ENCODE data around the gene TAF3.

The TAF3 gene

DNA sequence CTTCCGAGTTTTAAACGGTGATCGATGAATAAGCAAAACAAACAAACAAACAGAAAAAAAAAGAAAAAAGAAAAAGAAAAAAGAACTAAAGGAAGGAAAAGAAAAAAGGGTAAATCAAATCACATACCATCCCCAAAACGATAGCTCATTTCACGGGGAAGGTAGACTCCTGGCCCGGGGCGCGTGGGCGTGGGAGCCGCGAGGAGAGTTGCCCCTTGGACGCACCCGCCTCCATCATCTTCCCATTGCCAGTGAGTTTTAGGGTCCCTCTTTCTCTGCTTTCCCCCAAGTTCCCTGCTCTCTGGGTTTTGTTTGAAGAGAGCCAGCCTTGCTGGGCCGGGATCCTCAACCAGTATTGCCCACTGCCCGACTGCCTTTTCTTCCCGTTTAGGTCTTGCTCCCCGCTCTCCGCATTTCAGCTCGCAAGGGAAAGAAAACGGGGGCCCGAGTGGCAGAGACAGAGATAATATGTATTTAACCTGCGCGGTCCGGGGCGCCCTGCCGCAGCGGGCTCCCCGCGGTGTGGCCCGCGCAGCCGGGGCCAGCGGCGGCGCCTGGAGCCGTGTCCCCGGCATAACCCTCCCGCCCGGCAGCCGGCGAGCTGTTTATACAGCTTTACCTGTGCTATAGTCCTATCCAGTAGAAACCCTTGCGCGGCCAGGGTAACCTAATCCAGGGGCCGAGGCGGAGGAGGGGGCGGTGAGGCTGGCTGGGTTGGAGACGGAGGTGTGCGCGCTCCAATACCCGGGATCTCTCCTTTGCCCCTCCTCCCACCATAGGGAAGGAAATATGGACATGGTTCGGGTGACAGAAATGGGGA lies 230.9 kb downstream of the TAF3 start:
- no peak overlapping the region for H3K14ac ChIP-seq (ENCODE audit: low read length)
- peak; percentile 32 for DNase-seq (ENCODE audit: low spot score)
- H3K4me3 ChIP-seq (ENCODE audit: low read length in 2 of 2): no peak overlapping the region
- H2BK12ac ChIP-seq (ENCODE audit: low read length): no peak overlapping the region
- peak overlapping the region; percentile 86 for H2AFZ ChIP-seq (ENCODE audit: low read length)
- H3K79me1 ChIP-seq (ENCODE audit: low read depth, low read length): no peaks in the 10 kb centered on the region
- no peak overlapping the region for H2BK5ac ChIP-seq (ENCODE audit: low read length)
- no peak overlapping the region for H3K9ac ChIP-seq (ENCODE audit: low read depth, low read length, poor library complexity)
- no peaks in the 10 kb centered on the region for H3K9me3 ChIP-seq (replicated peaks in 1 of 2; ENCODE audit: control insufficient read depth in 2 of 2, insufficient read depth in 1 of 2, low read depth in 1 of 2, low read length in 2 of 2)
- no peak overlapping the region for H2AK5ac ChIP-seq (ENCODE audit: low read depth, low read length)
- no peak overlapping the region for H2BK120ac ChIP-seq (ENCODE audit: low read depth, low read length)
- peaks cover 62 to 98% (median 94%) of the 10 kb centered on the region in 3 experiments for H3K27me3 ChIP-seq (ENCODE audit: control insufficient read depth in 3 of 3, insufficient read depth in 3 of 3, low read depth in 1 of 3, low read length in 3 of 3)
- no peak overlapping the region for H4K91ac ChIP-seq (ENCODE audit: low read depth, low read length, poor library complexity)
- H4K8ac ChIP-seq (ENCODE audit: low read depth, low read length): no peak overlapping the region
- no peak overlapping the region for H3K27ac ChIP-seq (replicated peaks; ENCODE audit: low read length)
- H3K4me2 ChIP-seq (ENCODE audit: insufficient read depth, low read length, poor library complexity, severe bottlenecking): peak overlapping the region; percentile 77
- no peak overlapping the region for H3K23ac ChIP-seq (ENCODE audit: low read depth, low read length, poor library complexity)
- no CpG with 5 or more reads among the region's 51 CpGs for WGBS, 2 donors (ENCODE audit: extremely low coverage in 2 of 2, insufficient read length in 2 of 2, insufficient replicate concordance in 1 of 2)
- peak overlapping the region; percentile 37 for H2BK15ac ChIP-seq (ENCODE audit: low read length)
- peaks cover 8 to 23% of the 10 kb centered on the region in 2 donors for H3K4me1 ChIP-seq (ENCODE audit: control insufficient read depth in 2 of 2, insufficient read depth in 1 of 2, low read depth in 1 of 2, low read length in 2 of 2)
- peak overlapping the region; percentile 8 for H3K18ac ChIP-seq (ENCODE audit: low read length)
- H3K36me3 ChIP-seq (replicated peaks in 1 of 2; ENCODE audit: control insufficient read depth in 2 of 2, insufficient read depth in 2 of 2, low read length in 2 of 2): no peaks in the 10 kb centered on the region
- no peak overlapping the region for H3K4ac ChIP-seq (ENCODE audit: low read length)

DNA sequence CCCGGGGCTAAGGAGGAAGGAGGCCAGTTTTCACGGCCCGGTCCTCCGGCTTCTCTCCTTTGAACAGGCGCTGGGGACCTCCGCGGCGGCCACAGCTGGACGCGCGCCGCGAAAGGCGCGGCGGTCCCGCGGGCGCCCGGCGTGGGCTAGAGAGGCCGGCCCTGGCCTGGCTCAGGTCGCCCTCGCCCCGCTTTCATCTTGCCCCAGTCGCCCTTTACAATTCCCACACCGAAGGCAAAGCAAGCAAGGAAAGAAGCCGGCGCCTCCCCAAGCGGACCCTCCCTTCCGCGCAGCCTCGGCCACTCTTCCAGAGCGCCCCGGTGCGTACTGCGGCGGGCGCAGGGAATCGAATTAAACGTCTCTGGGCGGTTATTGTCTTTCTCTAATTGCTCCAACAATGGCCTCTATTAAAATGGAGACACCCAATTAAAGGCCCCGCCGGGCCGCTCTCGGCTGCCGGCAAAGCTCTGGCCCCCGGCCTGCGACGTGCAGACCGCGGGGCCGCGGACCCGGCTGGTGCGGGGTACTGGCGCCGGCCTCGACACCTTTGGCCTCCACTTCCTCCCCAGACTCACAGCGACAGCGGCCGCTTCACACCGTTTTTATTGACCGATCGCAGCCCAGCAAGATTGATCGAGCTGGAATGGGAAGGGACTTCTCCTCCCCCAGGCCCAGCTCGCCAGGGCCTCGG lies 231.7 kb downstream of the TAF3 start:
- Histone ChIP-seq H2BK12ac (ENCODE audit: low read length) (no peak overlapping the region), H4K8ac (ENCODE audit: low read depth, low read length) (no peak overlapping the region), H2BK15ac (ENCODE audit: low read length) (peak overlapping the region; percentile 37), H3K9ac (ENCODE audit: low read depth, low read length, poor library complexity) (peak overlapping the region; percentile 21), H4K91ac (ENCODE audit: low read depth, low read length, poor library complexity) (no peak overlapping the region), H3K27me3 (ENCODE audit: control insufficient read depth in 3 of 3, insufficient read depth in 3 of 3, low read depth in 1 of 3, low read length in 3 of 3) (peaks cover 55 to 97% (median 93%) of the 10 kb centered on the region in 3 experiments), H3K23ac (ENCODE audit: low read depth, low read length, poor library complexity) (no peak overlapping the region), H3K14ac (ENCODE audit: low read length) (no peak overlapping the region), H3K4me1 (ENCODE audit: control insufficient read depth in 2 of 2, insufficient read depth in 1 of 2, low read depth in 1 of 2, low read length in 2 of 2) (peaks cover 12 to 19% of the 10 kb centered on the region in 2 donors), H2AFZ (ENCODE audit: low read length) (peak overlapping the region; percentile 86), H3K4me2 (ENCODE audit: insufficient read depth, low read length, poor library complexity, severe bottlenecking) (peak overlapping the region; percentile 77), H2AK5ac (ENCODE audit: low read depth, low read length) (no peak overlapping the region), H3K27ac (replicated peaks; ENCODE audit: low read length) (no peak overlapping the region), H3K4ac (ENCODE audit: low read length) (no peak overlapping the region), H2BK120ac (ENCODE audit: low read depth, low read length) (no peak overlapping the region), H3K79me1 (ENCODE audit: low read depth, low read length) (no peaks in the 10 kb centered on the region), H3K18ac (ENCODE audit: low read length) (peak overlapping the region; percentile 85), H3K4me3 (ENCODE audit: low read length in 2 of 2) (peak overlapping the region; percentile 6 to 9), H2BK5ac (ENCODE audit: low read length) (peak overlapping the region; percentile 39), H3K36me3 (replicated peaks in 1 of 2; ENCODE audit: control insufficient read depth in 2 of 2, insufficient read depth in 2 of 2, low read length in 2 of 2) (no peaks in the 10 kb centered on the region), H3K9me3 (replicated peaks in 1 of 2; ENCODE audit: control insufficient read depth in 2 of 2, insufficient read depth in 1 of 2, low read depth in 1 of 2, low read length in 2 of 2) (no peaks in the 10 kb centered on the region)
- no CpG with 5 or more reads among the region's 68 CpGs for WGBS, 2 donors (ENCODE audit: extremely low coverage in 2 of 2, insufficient read length in 2 of 2, insufficient replicate concordance in 1 of 2)
- DNase-seq (ENCODE audit: low spot score): peak; percentile 58

DNA sequence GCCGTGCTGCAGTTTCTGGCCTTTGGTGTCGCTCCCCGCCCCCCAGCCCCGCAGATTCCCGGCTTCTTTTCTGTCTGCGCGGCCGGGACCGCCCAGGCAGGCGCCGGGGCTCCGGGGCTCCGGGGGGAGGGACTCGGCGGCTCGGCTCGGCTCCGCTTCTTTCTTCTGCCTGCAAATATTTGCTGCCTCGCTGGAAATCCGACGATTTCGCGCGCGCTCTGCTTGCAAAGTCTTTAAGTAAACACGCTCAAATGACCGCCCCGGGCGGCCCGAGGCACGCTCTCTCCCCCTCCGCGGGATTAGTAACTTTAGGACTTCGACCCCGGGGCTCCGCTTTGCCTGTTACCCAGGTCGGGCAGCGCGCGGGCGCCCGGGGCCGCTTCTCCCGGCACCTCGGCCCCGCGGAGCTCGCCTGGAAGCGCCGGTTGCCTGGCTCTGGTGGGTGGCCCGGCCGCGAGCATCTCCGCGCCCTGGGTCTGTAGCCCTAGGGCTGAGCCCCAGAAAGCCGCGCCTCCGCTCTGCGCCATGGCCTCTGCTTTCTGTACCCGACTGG lies 232.3 kb downstream of the TAF3 start:
- Histone ChIP-seq H2BK120ac (ENCODE audit: low read depth, low read length) (no peak overlapping the region), H3K27me3 (ENCODE audit: control insufficient read depth in 3 of 3, insufficient read depth in 3 of 3, low read depth in 1 of 3, low read length in 3 of 3) (peaks cover 56 to 97% (median 93%) of the 10 kb centered on the region in 3 experiments), H4K8ac (ENCODE audit: low read depth, low read length) (no peak overlapping the region), H2BK15ac (ENCODE audit: low read length) (no peak overlapping the region), H3K4me2 (ENCODE audit: insufficient read depth, low read length, poor library complexity, severe bottlenecking) (peak overlapping the region; percentile 77), H3K4me1 (ENCODE audit: control insufficient read depth in 2 of 2, insufficient read depth in 1 of 2, low read depth in 1 of 2, low read length in 2 of 2) (peaks cover 12 to 18% of the 10 kb centered on the region in 2 donors), H3K4ac (ENCODE audit: low read length) (no peak overlapping the region), H3K14ac (ENCODE audit: low read length) (no peak overlapping the region), H2BK12ac (ENCODE audit: low read length) (no peak overlapping the region), H3K36me3 (replicated peaks in 1 of 2; ENCODE audit: control insufficient read depth in 2 of 2, insufficient read depth in 2 of 2, low read length in 2 of 2) (no peaks in the 10 kb centered on the region), H3K4me3 (ENCODE audit: low read length in 2 of 2) (peak overlapping the region in 1 of 2 donors; percentile 9), H2AFZ (ENCODE audit: low read length) (peak overlapping the region; percentile 86), H3K79me1 (ENCODE audit: low read depth, low read length) (no peaks in the 10 kb centered on the region), H3K9me3 (replicated peaks in 1 of 2; ENCODE audit: control insufficient read depth in 2 of 2, insufficient read depth in 1 of 2, low read depth in 1 of 2, low read length in 2 of 2) (no peaks in the 10 kb centered on the region), H4K91ac (ENCODE audit: low read depth, low read length, poor library complexity) (no peak overlapping the region), H3K18ac (ENCODE audit: low read length) (peak overlapping the region; percentile 85), H2BK5ac (ENCODE audit: low read length) (peak overlapping the region; percentile 39), H3K9ac (ENCODE audit: low read depth, low read length, poor library complexity) (no peak overlapping the region), H3K27ac (replicated peaks; ENCODE audit: low read length) (no peak overlapping the region), H3K23ac (ENCODE audit: low read depth, low read length, poor library complexity) (no peak overlapping the region), H2AK5ac (ENCODE audit: low read depth, low read length) (no peak overlapping the region)
- no CpG with 5 or more reads among the region's 60 CpGs for WGBS, 2 donors (ENCODE audit: extremely low coverage in 2 of 2, insufficient read length in 2 of 2, insufficient replicate concordance in 1 of 2)
- DNase-seq (ENCODE audit: low spot score): peak; percentile 67

All from neuronal stem cell (in vitro differentiated cells).